ENCODE measurements around the gene NDUFA13.

- no peak for TF ChIP-seq CTCF (IDR thresholded peaks at IDR 0.05)
- TF ChIP-seq POLR2A (IDR thresholded peaks at IDR 0.05) = no peak
These were observed 18.7 kb downstream of the NDUFA13 start for GRCh38 chr19:19534556-19535265.

Data from heart left ventricle (tissue), 13 donors.